Activated B cell treated with CpG ODN at 0.5 μM for 24 hours (primary cell): ENCODE measurements around the gene TMEM255B. TPM values are rescaled to one million over a fixed set of nuclear protein-coding genes. Genes with fewer than 3 reads are reported as not detected.

Source experiments
- ATAC-seq: fragments of 200-7000 bp; cut with Tn5 transposase; one replicate; pipeline ENCODE4 v1.10.0; 2021; ENCODE audit warnings: low read depth, mild to moderate bottlenecking, moderate library complexity
- CTCF ChIA-PET: fragments of 350-600 bp; sonication (Branson Sonifier 250); formaldehyde crosslinking; loops from one replicate; lab custom pipeline; 2021; ENCODE audit warnings: antibody characterized with exemption; lab: Charles Lee
- POLR2A ChIA-PET: fragments of 350-600 bp; sonication (Branson Sonifier 250); formaldehyde crosslinking; loops from one replicate; lab custom pipeline; 2021; ENCODE audit warnings: antibody characterized with exemption; lab: Charles Lee
- DNase-seq: peaks from one replicate; pipeline ENCODE4 v3.0.0; 2022
- H3K27ac Mint-ChIP-seq: one replicate; pipeline ENCODE4 v1.8.0; 2020; ENCODE audit warnings: mixed read lengths
- H3K27me3 Mint-ChIP-seq: one replicate; pipeline ENCODE4 v1.8.0; 2021; ENCODE audit warnings: mixed read lengths
- H3K36me3 Mint-ChIP-seq: one replicate; pipeline ENCODE4 v1.8.0; 2021; ENCODE audit warnings: low read depth, mixed read lengths
- H3K4me1 Mint-ChIP-seq: one replicate; pipeline ENCODE4 v1.8.0; 2021; ENCODE audit warnings: mixed read lengths
- H3K4me3 Mint-ChIP-seq: one replicate; pipeline ENCODE4 v1.8.0; 2020; ENCODE audit warnings: mild to moderate bottlenecking, mixed read lengths
- H3K9me3 Mint-ChIP-seq: one replicate; pipeline ENCODE4 v1.8.0; 2020; ENCODE audit warnings: mixed read lengths
- intact Hi-C: fragments of 100-400 bp; cut with micrococcal nuclease; formaldehyde crosslinking; loops from one replicate; pipeline ENCODE4 v1.15.1; 2024
- total RNA-seq: library from RNA; stranded (reverse); gene quantifications from 2 replicates; pipeline ENCODE4 v1.2.3, GENCODE V29; 2022
- TF ChIP-seq, protein P1 (sequence below): fragments of 200-600 bp; IDR thresholded peaks from one replicate; pipeline ENCODE4 v1.8.0; 2022; ENCODE audit warnings: antibody characterized with exemption, mild to moderate bottlenecking

Gene TMEM255B
- total RNA-seq, 1 donor from 2014 or later, result 6.2 TPM

DNA sequence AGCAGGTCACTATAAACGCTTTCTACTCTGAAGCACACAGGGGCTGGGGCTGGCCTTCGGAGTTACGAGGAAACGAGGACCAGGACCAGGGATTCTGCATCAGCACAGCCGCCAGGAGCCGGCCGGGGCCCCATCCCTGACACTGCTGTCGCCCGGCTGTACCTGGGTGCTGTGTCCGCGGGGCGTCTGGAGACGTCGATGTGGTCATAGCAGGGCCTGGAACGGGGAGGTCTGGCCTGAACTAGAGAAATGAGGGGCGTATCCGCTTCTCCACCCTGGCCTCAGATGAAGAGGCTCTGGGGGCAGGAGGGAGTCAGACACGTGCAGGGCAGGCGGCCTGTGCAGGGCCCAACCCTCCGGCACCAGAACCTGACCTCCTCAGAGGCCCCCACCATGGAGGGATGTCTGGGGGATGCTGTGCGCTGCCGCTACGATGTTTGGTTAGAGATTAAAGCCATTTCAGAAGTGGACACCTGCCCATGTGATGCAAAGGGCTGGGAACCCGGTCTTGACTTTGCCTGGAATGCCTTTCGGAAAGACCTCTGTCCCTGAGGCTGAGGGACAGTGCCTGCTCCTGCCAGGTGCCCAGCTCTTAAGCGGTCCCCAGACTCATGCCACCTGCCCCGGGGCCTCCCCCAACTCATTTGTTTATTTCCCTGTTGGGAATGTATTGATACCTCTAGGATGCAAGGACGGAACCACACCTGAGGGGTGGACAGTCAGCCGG is 83.5 kb downstream of the TMEM255B start:
- ChIA-PET CTCF (no interaction called here), POLR2A (no interaction called here)
- no peak overlapping the region for H3K4me3 Mint-ChIP-seq
- intact Hi-C loops, result no loop called here
- H3K27me3 Mint-ChIP-seq, result peaks cover 8% of the 10 kb centered on the region
- peaks cover 2% of the 10 kb centered on the region for H3K4me1 Mint-ChIP-seq
- no peaks in the 10 kb centered on the region for H3K36me3 Mint-ChIP-seq
- no peak for DNase-seq
- TF ChIP-seq, protein P1, sequence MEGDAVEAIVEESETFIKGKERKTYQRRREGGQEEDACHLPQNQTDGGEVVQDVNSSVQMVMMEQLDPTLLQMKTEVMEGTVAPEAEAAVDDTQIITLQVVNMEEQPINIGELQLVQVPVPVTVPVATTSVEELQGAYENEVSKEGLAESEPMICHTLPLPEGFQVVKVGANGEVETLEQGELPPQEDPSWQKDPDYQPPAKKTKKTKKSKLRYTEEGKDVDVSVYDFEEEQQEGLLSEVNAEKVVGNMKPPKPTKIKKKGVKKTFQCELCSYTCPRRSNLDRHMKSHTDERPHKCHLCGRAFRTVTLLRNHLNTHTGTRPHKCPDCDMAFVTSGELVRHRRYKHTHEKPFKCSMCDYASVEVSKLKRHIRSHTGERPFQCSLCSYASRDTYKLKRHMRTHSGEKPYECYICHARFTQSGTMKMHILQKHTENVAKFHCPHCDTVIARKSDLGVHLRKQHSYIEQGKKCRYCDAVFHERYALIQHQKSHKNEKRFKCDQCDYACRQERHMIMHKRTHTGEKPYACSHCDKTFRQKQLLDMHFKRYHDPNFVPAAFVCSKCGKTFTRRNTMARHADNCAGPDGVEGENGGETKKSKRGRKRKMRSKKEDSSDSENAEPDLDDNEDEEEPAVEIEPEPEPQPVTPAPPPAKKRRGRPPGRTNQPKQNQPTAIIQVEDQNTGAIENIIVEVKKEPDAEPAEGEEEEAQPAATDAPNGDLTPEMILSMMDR, result no peak
- H3K9me3 Mint-ChIP-seq, result no peaks in the 10 kb centered on the region
- H3K27ac Mint-ChIP-seq, result no peak overlapping the region
- no peak for ATAC-seq

DNA sequence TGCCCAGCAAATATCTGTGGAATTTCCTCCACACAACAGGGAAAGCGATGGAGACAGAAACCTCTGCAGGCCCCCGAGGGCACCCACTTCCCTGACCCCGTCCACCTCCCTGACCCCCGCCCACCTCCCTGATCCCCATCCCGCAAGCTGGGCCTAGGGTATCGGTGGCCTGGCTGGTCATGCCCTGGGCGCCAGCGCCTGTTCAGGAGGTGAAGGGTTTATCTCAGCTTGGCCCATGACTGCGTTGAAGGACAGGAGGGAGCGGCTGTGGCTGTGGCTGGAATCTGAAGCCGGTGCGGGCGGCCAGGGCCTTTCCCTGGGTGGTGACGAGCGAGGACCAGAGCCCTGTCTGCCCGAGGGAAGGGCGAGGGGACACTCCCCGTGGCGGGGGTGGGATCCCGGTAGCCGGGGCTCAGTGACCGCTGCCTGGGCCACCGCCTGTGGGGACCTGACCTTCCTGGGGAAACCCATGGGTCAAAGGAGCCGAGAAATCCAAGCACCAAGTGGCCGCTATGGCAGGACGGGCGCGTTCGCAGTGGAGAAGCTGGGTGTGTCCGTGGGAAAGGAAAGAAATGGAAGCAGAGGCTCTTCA is 84.1 kb downstream of the TMEM255B start:
- H3K4me3 Mint-ChIP-seq, result no peak overlapping the region
- ChIA-PET POLR2A (no interaction called here), CTCF (no interaction called here)
- peaks cover 2% of the 10 kb centered on the region for H3K4me1 Mint-ChIP-seq
- intact Hi-C loops, result no loop called here
- ATAC-seq, result no peak
- no peak for DNase-seq
- no peak overlapping the region for H3K27ac Mint-ChIP-seq
- H3K36me3 Mint-ChIP-seq, result no peaks in the 10 kb centered on the region
- H3K9me3 Mint-ChIP-seq, result no peaks in the 10 kb centered on the region
- TF ChIP-seq, protein P1, result no peak
- H3K27me3 Mint-ChIP-seq, result peaks cover 8% of the 10 kb centered on the region

DNA sequence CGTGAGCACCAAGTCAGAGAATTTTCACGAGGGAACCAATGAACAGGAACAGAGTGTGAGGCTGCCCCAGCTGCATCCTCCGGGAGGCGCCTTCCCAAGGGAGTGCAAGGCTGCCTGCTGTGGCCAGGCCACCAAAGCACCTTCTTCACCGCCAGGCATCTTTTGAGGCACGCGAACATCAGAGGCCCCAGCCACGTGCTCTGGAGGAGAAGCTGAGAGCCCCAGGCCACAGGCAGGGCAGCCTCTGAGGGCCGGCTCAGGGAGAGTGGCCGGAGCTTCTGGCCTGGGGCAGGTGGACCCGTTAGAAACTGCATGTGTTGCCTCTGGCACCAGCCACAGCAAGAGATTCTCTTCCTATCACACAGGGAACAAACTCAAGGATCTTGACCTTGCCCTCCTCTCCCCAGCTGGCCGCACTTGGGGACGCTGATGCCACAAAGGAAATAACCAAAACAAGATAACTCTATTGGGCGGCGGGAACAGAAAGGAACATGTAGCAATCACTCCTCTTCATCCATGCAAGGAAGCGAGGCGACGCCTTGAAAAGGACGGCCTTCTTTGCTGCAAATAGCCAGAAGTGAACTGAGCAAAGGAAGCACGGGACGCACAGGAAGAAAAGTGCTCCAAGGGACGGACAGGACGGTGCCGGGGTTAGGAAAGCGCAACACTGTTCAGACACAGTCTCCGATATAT is 85.0 kb downstream of the TMEM255B start:
- H3K27me3 Mint-ChIP-seq, result peaks cover 8% of the 10 kb centered on the region
- ChIA-PET POLR2A (no interaction called here), CTCF (no interaction called here)
- no peaks in the 10 kb centered on the region for H3K36me3 Mint-ChIP-seq
- no peak for ATAC-seq
- H3K9me3 Mint-ChIP-seq, result no peaks in the 10 kb centered on the region
- H3K27ac Mint-ChIP-seq, result no peak overlapping the region
- peaks cover 2% of the 10 kb centered on the region for H3K4me1 Mint-ChIP-seq
- intact Hi-C loops, result no loop called here
- no peak for DNase-seq
- H3K4me3 Mint-ChIP-seq, result no peak overlapping the region
- TF ChIP-seq, protein P1, result no peak

DNA sequence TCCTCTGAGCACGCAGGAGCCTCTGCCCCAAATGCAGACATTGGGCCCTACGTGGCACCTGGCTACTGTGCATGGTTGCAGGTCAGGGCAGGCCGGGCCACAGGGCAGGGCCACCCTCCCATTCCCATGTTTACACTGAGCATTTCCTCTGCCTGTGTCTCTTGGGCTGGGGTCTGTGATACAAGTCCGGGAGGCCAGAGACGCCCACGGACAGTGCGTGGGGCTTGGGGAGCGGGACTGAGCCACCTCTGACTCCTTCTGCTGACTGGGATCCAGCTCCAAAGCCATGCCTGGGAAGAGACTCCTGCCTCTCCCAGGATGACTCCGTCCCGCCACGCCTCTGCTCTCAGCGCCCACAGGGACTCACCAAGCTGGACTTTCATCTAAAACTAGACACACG is 86.0 kb downstream of the TMEM255B start:
- no peak for ATAC-seq
- Mint-ChIP-seq H3K4me1 (peaks cover 2% of the 10 kb centered on the region), H3K27ac (no peak overlapping the region), H3K9me3 (no peaks in the 10 kb centered on the region), H3K36me3 (no peaks in the 10 kb centered on the region), H3K4me3 (no peak overlapping the region), H3K27me3 (peaks cover 8% of the 10 kb centered on the region)
- CTCF ChIA-PET, result no interaction called here
- no peak for DNase-seq
- intact Hi-C loops, result no loop called here
- TF ChIP-seq, protein P1, result no peak
- POLR2A ChIA-PET, result no interaction called here
